SU-DHL-6 (cell line): ENCODE results near the gene JTB.
A peak's percentile ranks its signal among the peaks of the same experiment; 100 is the strongest.

Source experiments
- H2AFZ ChIP-seq: fragments of 200-600 bp; sonication (generic); 2 replicates; pipeline ENCODE4 v1.6.1; 2014; ENCODE audit warnings: low read depth, mild to moderate bottlenecking, moderate library complexity, mixed read lengths, antibody characterized with exemption, low read length; ENCODE audit not compliant: severe bottlenecking
- H3F3A ChIP-seq: fragments of 200-600 bp; shearing (Covaris generic); 2 replicates; pipeline ENCODE4 v1.6.0; 2016; ENCODE audit warnings: antibody characterized with exemption, mild to moderate bottlenecking; ENCODE audit not compliant: insufficient read depth
- H3K27ac ChIP-seq: fragments of 200-600 bp; sonication (generic); 2 replicates; pipeline ENCODE4 v1.5.1; 2016; ENCODE audit warnings: low read depth, mild to moderate bottlenecking, low read length, moderate library complexity, mixed read lengths
- H3K27me3 ChIP-seq: fragments of 200-600 bp; sonication (generic), shearing (Covaris generic); 2 replicates; pipeline ENCODE4 v1.6.0; 2014; ENCODE audit warnings: mild to moderate bottlenecking, low read length
- H3K36me3 ChIP-seq: fragments of 200-600 bp; sonication (generic); 2 replicates; pipeline ENCODE4 v1.6.1; 2014; ENCODE audit warnings: mild to moderate bottlenecking, low read length, mixed read lengths
- H3K4me2 ChIP-seq: fragments of 300-600, 200-600 bp; shearing (Covaris generic), sonication (generic); 2 replicates; pipeline ENCODE4 v1.6.0; 2014; ENCODE audit warnings: low read length, low read depth, mild to moderate bottlenecking; ENCODE audit not compliant: poor library complexity, severe bottlenecking
- H3K4me3 ChIP-seq: fragments of 200-600 bp; sonication (generic); 2 replicates; pipeline ENCODE4 v1.5.1; 2014; ENCODE audit warnings: antibody characterized with exemption, low read length, mild to moderate bottlenecking, mixed read lengths; ENCODE audit not compliant: insufficient read depth, poor library complexity, severe bottlenecking
- H3K79me2 ChIP-seq: fragments of 200-600 bp; sonication (generic); 2 replicates; pipeline ENCODE4 v1.6.1; 2014; ENCODE audit warnings: mild to moderate bottlenecking, low read length, moderate library complexity; ENCODE audit not compliant: insufficient read depth
- H3K9ac ChIP-seq: fragments of 200-600 bp; sonication (generic); 2 replicates; pipeline ENCODE4 v1.7.0; 2014; ENCODE audit warnings: mild to moderate bottlenecking, low read length
- H3K9me2 ChIP-seq: fragments of 200-600 bp; sonication (generic); replicated peaks from 2 replicates; pipeline ENCODE4 v1.6.1; 2014; ENCODE audit warnings: low read length; ENCODE audit not compliant: insufficient read depth
- H3K9me3 ChIP-seq: fragments of 200-600 bp; sonication (generic); 2 replicates; pipeline ENCODE4 v1.6.1; 2014; ENCODE audit warnings: low read length, mixed read lengths; ENCODE audit not compliant: insufficient read depth
- H4K20me1 ChIP-seq: fragments of 200-600 bp; sonication (generic); 2 replicates; pipeline ENCODE4 v1.6.1; 2014; ENCODE audit warnings: low read depth, mild to moderate bottlenecking, antibody characterized with exemption, low read length, moderate library complexity, mixed read lengths
- EZH2phosphoT487 ChIP-seq: fragments of 200-600 bp; sonication (generic), shearing (Covaris generic); conservative IDR thresholded peaks from 2 replicates; pipeline ENCODE4 v1.6.1; 2018; ENCODE audit warnings: mild to moderate bottlenecking, antibody characterized with exemption, low read length, moderate library complexity, mixed read lengths
- TF ChIP-seq, protein P1 (sequence below): fragments of 200-600 bp; sonication (generic); IDR thresholded peaks from one replicate; pipeline ENCODE4 v1.5.1; 2017; ENCODE audit warnings: antibody characterized with exemption, mild to moderate bottlenecking, low read length, moderate library complexity; ENCODE audit not compliant: insufficient read depth, poor library complexity, severe bottlenecking

Gene JTB

GRCh38 chr1:153968000-153968363 is 9.5 kb downstream of the JTB start:
- Histone ChIP-seq H3K9me3 (no peaks in the 10 kb centered on the region), H3K4me3 (peak overlapping the region; percentile 64), H3K36me3 (no peaks in the 10 kb centered on the region), H3K9me2 (no peaks in the 10 kb centered on the region), H3K9ac (peak overlapping the region; percentile 83), H2AFZ (peak overlapping the region; percentile 64), H3K4me2 (peak overlapping the region; percentile 77), H3F3A (peaks cover 19% of the 10 kb centered on the region), H3K27me3 (no peaks in the 10 kb centered on the region), H3K27ac (peak overlapping the region; percentile 91), H3K79me2 (peaks cover 19% of the 10 kb centered on the region; the same call in 1 of the 2 replicates), H4K20me1 (no peaks in the 10 kb centered on the region)
- TF ChIP-seq EZH2phosphoT487 = no peak
- TF ChIP-seq, protein P1, sequence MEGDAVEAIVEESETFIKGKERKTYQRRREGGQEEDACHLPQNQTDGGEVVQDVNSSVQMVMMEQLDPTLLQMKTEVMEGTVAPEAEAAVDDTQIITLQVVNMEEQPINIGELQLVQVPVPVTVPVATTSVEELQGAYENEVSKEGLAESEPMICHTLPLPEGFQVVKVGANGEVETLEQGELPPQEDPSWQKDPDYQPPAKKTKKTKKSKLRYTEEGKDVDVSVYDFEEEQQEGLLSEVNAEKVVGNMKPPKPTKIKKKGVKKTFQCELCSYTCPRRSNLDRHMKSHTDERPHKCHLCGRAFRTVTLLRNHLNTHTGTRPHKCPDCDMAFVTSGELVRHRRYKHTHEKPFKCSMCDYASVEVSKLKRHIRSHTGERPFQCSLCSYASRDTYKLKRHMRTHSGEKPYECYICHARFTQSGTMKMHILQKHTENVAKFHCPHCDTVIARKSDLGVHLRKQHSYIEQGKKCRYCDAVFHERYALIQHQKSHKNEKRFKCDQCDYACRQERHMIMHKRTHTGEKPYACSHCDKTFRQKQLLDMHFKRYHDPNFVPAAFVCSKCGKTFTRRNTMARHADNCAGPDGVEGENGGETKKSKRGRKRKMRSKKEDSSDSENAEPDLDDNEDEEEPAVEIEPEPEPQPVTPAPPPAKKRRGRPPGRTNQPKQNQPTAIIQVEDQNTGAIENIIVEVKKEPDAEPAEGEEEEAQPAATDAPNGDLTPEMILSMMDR = no peak

DNA sequence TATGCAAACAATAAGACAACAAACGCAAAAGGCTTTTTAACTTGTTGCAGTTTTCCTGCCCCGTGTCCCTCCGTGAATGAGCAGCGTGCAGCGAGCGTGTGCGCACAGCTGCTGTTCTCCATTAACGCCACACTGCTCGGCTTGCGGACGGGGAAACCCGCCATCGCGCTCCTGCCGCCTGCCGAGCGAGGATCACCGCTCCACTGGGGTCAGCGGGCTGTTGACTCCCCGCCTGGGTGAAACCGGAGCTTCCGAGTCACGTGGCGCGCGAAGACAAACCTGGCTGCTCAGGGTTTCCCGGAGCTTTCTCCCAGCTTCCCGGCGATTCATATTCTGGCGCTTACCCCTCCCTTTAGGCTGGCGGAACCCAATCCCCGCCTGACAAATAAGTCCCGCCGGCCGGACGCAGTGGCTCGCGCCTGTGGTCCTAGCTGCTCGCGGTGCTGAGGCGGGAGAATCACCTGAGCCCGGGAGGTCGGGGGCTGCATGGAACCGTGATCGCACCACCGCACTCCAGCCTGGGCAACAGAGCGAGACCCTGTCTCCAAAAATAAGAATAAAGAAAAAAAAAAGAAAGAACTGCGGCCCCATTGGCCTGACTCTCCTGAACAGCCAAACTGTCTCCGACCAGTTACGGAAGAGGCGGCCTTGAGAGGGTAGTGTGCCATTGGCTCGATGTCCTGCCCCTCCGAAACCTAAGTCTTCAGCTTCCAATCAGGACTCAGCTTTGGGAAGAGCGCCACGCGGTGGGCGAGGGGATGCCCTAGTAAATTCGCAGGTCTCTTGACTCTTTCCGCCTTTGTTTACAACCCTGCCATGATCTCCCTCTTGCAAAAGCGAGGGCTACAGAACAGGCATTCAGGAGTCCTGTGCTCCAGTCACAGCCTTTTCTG is 10.1 kb downstream of the JTB start, which contains the start of gene CREB3L4:
Gene CREB3L4 (plus strand): TSS at position 796 of the 893 bp plus-strand sequence. CDS start 624 bp downstream, outside the sequence.
- H3K36me3 ChIP-seq = no peaks in the 10 kb centered on the region
- H3K9me3 ChIP-seq = no peaks in the 10 kb centered on the region
- peak within 1 kb of the TSS; percentile 77 for H3K4me2 ChIP-seq
- H2AFZ ChIP-seq = peak within 1 kb of the TSS; percentile 64
- no peaks in the 10 kb centered on the region for H3K27me3 ChIP-seq
- no peak for TF ChIP-seq EZH2phosphoT487
- TF ChIP-seq, protein P1 = peak; percentile 13
- peak within 1 kb of the TSS; percentile 91 for H3K27ac ChIP-seq
- peak within 1 kb of the TSS; percentile 64 for H3K4me3 ChIP-seq
- H3F3A ChIP-seq = peaks cover 25% of the 10 kb centered on the region
- H3K9me2 ChIP-seq = no peaks in the 10 kb centered on the region
- H3K9ac ChIP-seq = peak within 1 kb of the TSS; percentile 83
- no peaks in the 10 kb centered on the region for H4K20me1 ChIP-seq
- peaks cover 25% of the 10 kb centered on the region; the same call in 1 of the 2 replicates for H3K79me2 ChIP-seq

- Histone ChIP-seq H3K9me2 (no peaks in the 10 kb centered on the region), H3K9ac (peak overlapping the region; percentile 73), H3K36me3 (no peaks in the 10 kb centered on the region), H3K27me3 (no peaks in the 10 kb centered on the region), H4K20me1 (no peaks in the 10 kb centered on the region), H3K4me2 (peak overlapping the region; percentile 85), H3K79me2 (peaks cover 30% of the 10 kb centered on the region; the same call in 1 of the 2 replicates), H3K27ac (peak overlapping the region; percentile 57), H3K9me3 (no peaks in the 10 kb centered on the region), H3K4me3 (peak overlapping the region; percentile 60), H3F3A (peaks cover 39% of the 10 kb centered on the region), H2AFZ (peak overlapping the region; percentile 58)
- TF ChIP-seq, protein P1 = no peak
- TF ChIP-seq EZH2phosphoT487 = no peak
These were observed 13.6 kb downstream of the JTB start for GRCh38 chr1:153963850-153964331.
